ENCODE results near the gene TULP3.

TULP3 gene

GRCh38 chr12:2930865-2931264 is 40.2 kb downstream of the TULP3 start:
- no peak for DNase-seq (ENCODE audit: low read depth)

- no peak for DNase-seq (ENCODE audit: low read depth)
These were observed 42.9 kb downstream of the TULP3 start for GRCh38 chr12:2933586-2933985.

- DNase-seq (ENCODE audit: low read depth) = no peak
These were observed 43.7 kb downstream of the TULP3 start for GRCh38 chr12:2934371-2934770.

GRCh38 chr12:2936301-2936700 is 45.6 kb downstream of the TULP3 start:
- no peak for DNase-seq (ENCODE audit: low read depth)

- no peak for DNase-seq (ENCODE audit: low read depth)
These were observed 46.8 kb downstream of the TULP3 start for GRCh38 chr12:2937500-2937899.

- no peak for DNase-seq (ENCODE audit: low read depth)
These were observed 48.5 kb downstream of the TULP3 start for GRCh38 chr12:2939191-2939590.

GRCh38 chr12:2940564-2940963 is 49.9 kb downstream of the TULP3 start:
- no peak for DNase-seq (ENCODE audit: low read depth)

GRCh38 chr12:2941524-2941923 is 50.8 kb downstream of the TULP3 start:
- no peak for DNase-seq (ENCODE audit: low read depth)

- DNase-seq (ENCODE audit: low read depth) = no peak
These were observed 53.8 kb downstream of the TULP3 start for GRCh38 chr12:2944401-2945047.

- DNase-seq (ENCODE audit: low read depth) = no peak
These were observed 58.7 kb downstream of the TULP3 start for GRCh38 chr12:2949411-2949810.

- no peak for DNase-seq (ENCODE audit: low read depth)
These were observed 65.2 kb downstream of the TULP3 start for GRCh38 chr12:2955888-2956287.

GRCh38 chr12:2957816-2958431 is 67.2 kb downstream of the TULP3 start:
- no peak for DNase-seq (ENCODE audit: low read depth)

GRCh38 chr12:2958432-2959191 is 67.9 kb downstream of the TULP3 start:
- DNase-seq (ENCODE audit: low read depth) = peak; percentile 42

GRCh38 chr12:2959192-2959504 is 68.5 kb downstream of the TULP3 start, which contains the start of gene TEAD4:
Gene TEAD4 (plus strand): TSS chr12:2959397.
- DNase-seq (ENCODE audit: low read depth) = peak; percentile 47

GRCh38 chr12:2959505-2960389 is 69.1 kb downstream of the TULP3 start:
- peak; percentile 43 for DNase-seq (ENCODE audit: low read depth)

GRCh38 chr12:2960390-2960956 is 69.8 kb downstream of the TULP3 start:
- DNase-seq (ENCODE audit: low read depth) = no peak

GRCh38 chr12:2960996-2961616 is 70.4 kb downstream of the TULP3 start:
- no peak for DNase-seq (ENCODE audit: low read depth)

- DNase-seq (ENCODE audit: low read depth) = no peak
These were observed 71.0 kb downstream of the TULP3 start for GRCh38 chr12:2961705-2962104.

GRCh38 chr12:2963154-2963759 is 72.6 kb downstream of the TULP3 start:
- DNase-seq (ENCODE audit: low read depth) = no peak

GRCh38 chr12:2963760-2964292 is 73.1 kb downstream of the TULP3 start:
- DNase-seq (ENCODE audit: low read depth) = no peak

- no peak for DNase-seq (ENCODE audit: low read depth)
These were observed 77.0 kb downstream of the TULP3 start for GRCh38 chr12:2967651-2968050.
